OCI-LY1 (cell line): ENCODE results near the gene DPP3.

Experiments used
- CTCF ChIP-seq: fragments of 200-600 bp; sonication (generic), shearing (Covaris generic); IDR thresholded peaks from 2 replicates; pipeline ENCODE4 v1.5.1; 2017; ENCODE audit warnings: mild to moderate bottlenecking, antibody characterized with exemption, low read length, moderate library complexity, mixed read lengths
- EZH2 ChIP-seq: fragments of 200-600 bp; sonication (generic), shearing (Covaris generic); IDR thresholded peaks from 2 replicates; pipeline ENCODE4 v1.8.0; 2017; ENCODE audit warnings: borderline replicate concordance, mixed run types, mild to moderate bottlenecking, antibody characterized with exemption, low read length, moderate library complexity, mixed read lengths

- TF ChIP-seq CTCF (no peak), EZH2 (no peak)
Observed at GRCh38 chr11:66465373-66466224, 14.6 kb upstream of the DPP3 start.
